ENCODE results near the gene SULF2. TPM values are rescaled to one million over a fixed set of nuclear protein-coding genes. Genes with fewer than 3 reads are reported as not detected.

SULF2 gene
- total RNA-seq, 1 experiment from 2014 or later, result 13.0 TPM

DNA sequence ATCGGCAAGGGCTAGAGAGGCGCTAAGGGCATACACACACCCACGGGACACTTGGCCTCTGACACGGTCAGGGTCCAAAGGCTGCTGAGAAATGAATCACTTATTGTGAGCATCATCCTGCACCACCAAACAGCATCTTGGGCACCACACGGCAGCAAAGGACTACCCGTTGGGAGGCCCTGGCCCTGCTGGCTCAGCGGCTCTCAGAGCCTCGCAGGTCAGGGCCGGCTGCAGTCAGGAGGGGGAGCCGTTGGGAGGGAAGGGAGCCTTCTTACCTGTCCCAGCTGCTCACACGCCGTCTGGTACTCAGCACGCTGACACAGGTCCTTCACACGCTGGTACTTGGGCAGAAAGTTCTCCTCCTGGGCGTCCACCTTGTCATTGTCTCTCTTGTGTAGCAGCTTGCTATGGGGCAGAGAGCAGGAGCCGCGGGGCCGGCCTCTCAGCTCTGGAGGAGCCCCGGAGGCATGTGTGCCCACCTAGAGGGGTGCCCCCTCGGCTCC, 109.0 kb downstream of the SULF2 start:
- ATAC-seq (no peak), DNase-seq (ENCODE audit: low read depth, low spot score) (no peak)
- no TSS peak for BruUV-seq (replicated peaks)
- POLR2A ChIA-PET, result no interaction called here
- H2AFZ ChIP-seq (ENCODE audit: low read depth, low read length, poor library complexity, severe bottlenecking), result no peak overlapping the region
- CTCF ChIA-PET, result interaction anchor here (1.3 to 5.5 kb wide), 2 partner anchors 14 to 945 kb away, joined by 3 to 43 read pairs; no protein-coding TSS in a partner anchor
- intact Hi-C loops (cut with micrococcal nuclease), result loop anchor here (5.0 kb wide), 2 partner anchors 36 to 111 kb away; partner anchors contain the start of gene SULF2
- TF ChIP-seq, protein P1, sequence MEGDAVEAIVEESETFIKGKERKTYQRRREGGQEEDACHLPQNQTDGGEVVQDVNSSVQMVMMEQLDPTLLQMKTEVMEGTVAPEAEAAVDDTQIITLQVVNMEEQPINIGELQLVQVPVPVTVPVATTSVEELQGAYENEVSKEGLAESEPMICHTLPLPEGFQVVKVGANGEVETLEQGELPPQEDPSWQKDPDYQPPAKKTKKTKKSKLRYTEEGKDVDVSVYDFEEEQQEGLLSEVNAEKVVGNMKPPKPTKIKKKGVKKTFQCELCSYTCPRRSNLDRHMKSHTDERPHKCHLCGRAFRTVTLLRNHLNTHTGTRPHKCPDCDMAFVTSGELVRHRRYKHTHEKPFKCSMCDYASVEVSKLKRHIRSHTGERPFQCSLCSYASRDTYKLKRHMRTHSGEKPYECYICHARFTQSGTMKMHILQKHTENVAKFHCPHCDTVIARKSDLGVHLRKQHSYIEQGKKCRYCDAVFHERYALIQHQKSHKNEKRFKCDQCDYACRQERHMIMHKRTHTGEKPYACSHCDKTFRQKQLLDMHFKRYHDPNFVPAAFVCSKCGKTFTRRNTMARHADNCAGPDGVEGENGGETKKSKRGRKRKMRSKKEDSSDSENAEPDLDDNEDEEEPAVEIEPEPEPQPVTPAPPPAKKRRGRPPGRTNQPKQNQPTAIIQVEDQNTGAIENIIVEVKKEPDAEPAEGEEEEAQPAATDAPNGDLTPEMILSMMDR (IDR thresholded peaks at IDR 0.05 in 2 of 3, conservative IDR thresholded peaks at IDR 0.05 in 1 of 3; ENCODE audit: borderline replicate concordance in 1 of 3, insufficient read depth in 1 of 3, low read depth in 2 of 3, low read length in 2 of 3), result peak in 1 of 3 experiments; percentile 29; a peak in 1 of 6 replicates
- TF ChIP-seq FOSL1 (IDR thresholded peaks at IDR 0.05; ENCODE audit: low read depth) (no peak), RAD21 (IDR thresholded peaks at IDR 0.05; ENCODE audit: low read depth) (0 out of 2 replicates have a peak, but pooled peaks have one; percentile 6), REST (IDR thresholded peaks at IDR 0.05; ENCODE audit: low read depth) (no peak), EZH2phosphoT487 (IDR thresholded peaks at IDR 0.05; ENCODE audit: borderline replicate concordance) (no peak), ZNF274 (IDR thresholded peaks at IDR 0.05; ENCODE audit: low read depth, low read length) (no peak), SIN3A (IDR thresholded peaks at IDR 0.05; ENCODE audit: low read depth) (no peak), TCF7L2 (IDR thresholded peaks at IDR 0.05; ENCODE audit: borderline replicate concordance, extremely low read depth, insufficient read depth, insufficient read length) (no peak)
- no peaks in the 10 kb centered on the region for H3K36me3 ChIP-seq (ENCODE audit: control insufficient read depth in 1 of 2, insufficient read depth in 2 of 2, low read length in 2 of 2)
- H4K20me1 ChIP-seq (ENCODE audit: insufficient read depth), result no peaks in the 10 kb centered on the region
- peaks cover 0 to 8% of the 10 kb centered on the region in 2 experiments; a peak in 1 of 4 replicates for H3K4me1 ChIP-seq (ENCODE audit: control insufficient read depth in 1 of 2, insufficient read depth in 2 of 2, low read length in 2 of 2)
- H3K9ac ChIP-seq (ENCODE audit: low read length), result no peak overlapping the region
- H3K4me3 ChIP-seq (replicated peaks in 1 of 2; ENCODE audit: low read depth in 1 of 2, low read length in 2 of 2), result no peak overlapping the region
- no peaks in the 10 kb centered on the region for H3K9me2 ChIP-seq (ENCODE audit: insufficient read depth)
- no peaks in the 10 kb centered on the region for H3K27me3 ChIP-seq (ENCODE audit: insufficient read depth, low read length)
- no peaks in the 10 kb centered on the region for H3K79me2 ChIP-seq (ENCODE audit: insufficient read depth, low read length)
- RAD21 ChIA-PET (ENCODE audit: low non-redundant PET in 1 of 2, low total read pairs in 2 of 2, uncharacterized antibody in 2 of 2, unreplicated experiment in 2 of 2), result no interaction called here
- no peak overlapping the region for H3K4me2 ChIP-seq (ENCODE audit: low read length)
- H3K9me3 ChIP-seq (ENCODE audit: control insufficient read depth in 1 of 2, insufficient read depth in 1 of 2, low read depth in 1 of 2, low read length in 2 of 2), result no peaks in the 10 kb centered on the region
- H3K27ac ChIP-seq (ENCODE audit: low read depth, low read length), result no peak overlapping the region
